Measurements from ENCODE around the gene ALPL. TPM values are rescaled to one million over a fixed set of nuclear protein-coding genes. Genes with fewer than 3 reads are reported as not detected.

Gene ALPL
- polyA plus RNA-seq, 3 donors = not detected

GRCh38 chr1:21522525-21523038 lies 13.4 kb downstream of the ALPL start:
- Histone ChIP-seq H3K36me3 (replicated peaks in 1 of 2; ENCODE audit: control insufficient read depth in 1 of 2, insufficient read depth in 2 of 2, low read length in 2 of 2) (no peaks in the 10 kb centered on the region), H4K20me1 (ENCODE audit: insufficient read depth, low read length) (no peaks in the 10 kb centered on the region), H3K9ac (ENCODE audit: insufficient read depth, low read length, poor library complexity, severe bottlenecking) (no peak overlapping the region), H3K4me1 (ENCODE audit: control insufficient read depth in 1 of 2, insufficient read depth in 2 of 2, low read length in 2 of 2) (peaks cover 8 to 11% of the 10 kb centered on the region in 2 donors), H3K9me3 (replicated peaks in 1 of 2; ENCODE audit: control insufficient read depth in 1 of 2, insufficient read depth in 1 of 2, low read length in 2 of 2) (no peaks in the 10 kb centered on the region), H3K27me3 (ENCODE audit: control insufficient read depth in 2 of 2, insufficient read depth in 2 of 2, low read length in 2 of 2) (peaks cover 0 to 14% of the 10 kb centered on the region in 2 donors), H3K79me2 (ENCODE audit: insufficient read depth, low read length) (no peaks in the 10 kb centered on the region), H3K4me3 (replicated peaks in 1 of 3; ENCODE audit: low read depth in 2 of 3, low read length in 3 of 3) (no peak overlapping the region), H2AFZ (ENCODE audit: insufficient read depth, low read depth, low read length, poor library complexity, severe bottlenecking) (no peak overlapping the region), H3K27ac (ENCODE audit: low read depth in 1 of 2, low read length in 2 of 2) (no peak overlapping the region), H3K4me2 (replicated peaks; ENCODE audit: extremely low read depth, low read length, poor library complexity, severe bottlenecking) (no peak overlapping the region)
- H3K9me3 Mint-ChIP-seq = peaks cover 0 to under 1% (median 0%) of the 10 kb centered on the region in 7 donors
- H3K4me1 Mint-ChIP-seq = peaks cover 10% of the 10 kb centered on the region
- no peaks in the 10 kb centered on the region for H3K36me3 Mint-ChIP-seq
- no peak overlapping the region for H3K4me3 Mint-ChIP-seq
- no peak for DNase-seq
- intact Hi-C loops (cut with micrococcal nuclease) = no loop called here
- 90% methylated on average over 8 of the region's 11 CpGs for WGBS (ENCODE audit: insufficient coverage)
- no peak for TF ChIP-seq CTCF (IDR thresholded peaks at IDR 0.05)
- peaks cover 19 to 54% (median 34%) of the 10 kb centered on the region in 3 donors for H3K27me3 Mint-ChIP-seq (ENCODE audit: low read depth in 3 of 3)
- H3K27ac Mint-ChIP-seq = no peak overlapping the region

GRCh38 chr1:21523297-21523813 lies 14.1 kb downstream of the ALPL start:
- Mint-ChIP-seq H3K4me3 (no peak overlapping the region), H3K4me1 (peaks cover 10% of the 10 kb centered on the region), H3K9me3 (peaks cover 0 to 3% (median 0%) of the 10 kb centered on the region in 7 donors), H3K27me3 (ENCODE audit: low read depth in 3 of 3) (peaks cover 21 to 61% (median 36%) of the 10 kb centered on the region in 3 donors), H3K36me3 (no peaks in the 10 kb centered on the region), H3K27ac (no peak overlapping the region)
- H2AFZ ChIP-seq (ENCODE audit: insufficient read depth, low read depth, low read length, poor library complexity, severe bottlenecking) = no peak overlapping the region
- H3K9ac ChIP-seq (ENCODE audit: insufficient read depth, low read length, poor library complexity, severe bottlenecking) = no peak overlapping the region
- no peak overlapping the region for H3K4me2 ChIP-seq (replicated peaks; ENCODE audit: extremely low read depth, low read length, poor library complexity, severe bottlenecking)
- H3K4me1 ChIP-seq (ENCODE audit: control insufficient read depth in 1 of 2, insufficient read depth in 2 of 2, low read length in 2 of 2) = peaks cover 8 to 11% of the 10 kb centered on the region in 2 donors
- no peaks in the 10 kb centered on the region for H4K20me1 ChIP-seq (ENCODE audit: insufficient read depth, low read length)
- DNase-seq = no peak
- no peaks in the 10 kb centered on the region for H3K36me3 ChIP-seq (replicated peaks in 1 of 2; ENCODE audit: control insufficient read depth in 1 of 2, insufficient read depth in 2 of 2, low read length in 2 of 2)
- no peak for TF ChIP-seq CTCF (IDR thresholded peaks at IDR 0.05)
- WGBS (ENCODE audit: insufficient coverage) = 90% methylated on average over 6 of the region's 7 CpGs
- H3K27me3 ChIP-seq (ENCODE audit: control insufficient read depth in 2 of 2, insufficient read depth in 2 of 2, low read length in 2 of 2) = peaks cover 0 to 14% of the 10 kb centered on the region in 2 donors
- no peaks in the 10 kb centered on the region for H3K9me3 ChIP-seq (replicated peaks in 1 of 2; ENCODE audit: control insufficient read depth in 1 of 2, insufficient read depth in 1 of 2, low read length in 2 of 2)
- intact Hi-C loops (cut with micrococcal nuclease) = no loop called here
- H3K4me3 ChIP-seq (replicated peaks in 1 of 3; ENCODE audit: low read depth in 2 of 3, low read length in 3 of 3) = no peak overlapping the region
- no peak overlapping the region for H3K27ac ChIP-seq (ENCODE audit: low read depth in 1 of 2, low read length in 2 of 2)
- H3K79me2 ChIP-seq (ENCODE audit: insufficient read depth, low read length) = no peaks in the 10 kb centered on the region
